GM12801 (cell line): ENCODE measurements around the gene DHX35.

ENCODE experiments used
- TF ChIP-seq, protein P1 (sequence below): IDR thresholded peaks from one replicate; pipeline ENCODE4 v1.5.1; 2011; ENCODE audit warnings: control low read depth; ENCODE audit not compliant: insufficient read length; ENCODE audit errors: extremely low read depth

Gene DHX35

DNA sequence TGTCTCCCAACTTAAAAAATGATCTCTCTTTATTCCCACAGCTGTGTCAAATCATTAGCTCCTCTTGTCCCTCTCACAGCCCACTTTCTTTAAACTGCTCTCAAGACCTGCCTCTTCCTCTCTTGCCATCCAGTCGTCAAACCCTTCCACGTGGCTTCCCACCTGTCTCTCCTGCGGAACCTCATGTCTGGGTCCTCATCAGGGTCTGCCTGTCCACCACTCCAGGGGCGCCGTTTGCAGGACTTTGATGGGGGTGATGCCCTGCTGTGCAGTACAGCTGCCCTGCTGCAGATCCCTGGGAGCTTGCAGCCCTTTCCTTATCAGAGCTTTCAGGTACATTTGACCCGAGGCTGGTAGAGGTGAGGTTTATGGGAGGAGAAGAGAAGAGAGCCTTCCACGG lies 114.8 kb downstream of the DHX35 start:
- TF ChIP-seq, protein P1, sequence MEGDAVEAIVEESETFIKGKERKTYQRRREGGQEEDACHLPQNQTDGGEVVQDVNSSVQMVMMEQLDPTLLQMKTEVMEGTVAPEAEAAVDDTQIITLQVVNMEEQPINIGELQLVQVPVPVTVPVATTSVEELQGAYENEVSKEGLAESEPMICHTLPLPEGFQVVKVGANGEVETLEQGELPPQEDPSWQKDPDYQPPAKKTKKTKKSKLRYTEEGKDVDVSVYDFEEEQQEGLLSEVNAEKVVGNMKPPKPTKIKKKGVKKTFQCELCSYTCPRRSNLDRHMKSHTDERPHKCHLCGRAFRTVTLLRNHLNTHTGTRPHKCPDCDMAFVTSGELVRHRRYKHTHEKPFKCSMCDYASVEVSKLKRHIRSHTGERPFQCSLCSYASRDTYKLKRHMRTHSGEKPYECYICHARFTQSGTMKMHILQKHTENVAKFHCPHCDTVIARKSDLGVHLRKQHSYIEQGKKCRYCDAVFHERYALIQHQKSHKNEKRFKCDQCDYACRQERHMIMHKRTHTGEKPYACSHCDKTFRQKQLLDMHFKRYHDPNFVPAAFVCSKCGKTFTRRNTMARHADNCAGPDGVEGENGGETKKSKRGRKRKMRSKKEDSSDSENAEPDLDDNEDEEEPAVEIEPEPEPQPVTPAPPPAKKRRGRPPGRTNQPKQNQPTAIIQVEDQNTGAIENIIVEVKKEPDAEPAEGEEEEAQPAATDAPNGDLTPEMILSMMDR, result no peak

DNA sequence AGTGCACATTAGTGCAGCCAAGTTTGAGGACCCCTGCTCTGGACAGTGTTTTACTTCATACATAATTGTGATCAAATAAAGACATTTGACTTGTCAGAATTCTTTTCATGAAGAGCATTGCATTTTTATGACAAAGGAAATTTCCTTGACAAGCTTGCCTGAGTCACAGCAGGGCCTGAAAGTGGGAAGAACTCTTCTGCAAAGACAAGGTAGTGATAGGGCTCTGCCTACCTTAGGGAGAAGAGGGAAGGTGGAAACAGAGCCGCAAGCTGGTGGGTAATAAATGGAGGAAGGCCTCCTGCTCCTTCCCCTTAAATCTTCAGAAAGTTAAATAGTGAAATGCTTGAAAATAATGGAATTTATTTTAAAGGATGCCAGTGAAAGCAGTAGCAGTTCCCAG lies 118.2 kb downstream of the DHX35 start:
- TF ChIP-seq, protein P1, result no peak

DNA sequence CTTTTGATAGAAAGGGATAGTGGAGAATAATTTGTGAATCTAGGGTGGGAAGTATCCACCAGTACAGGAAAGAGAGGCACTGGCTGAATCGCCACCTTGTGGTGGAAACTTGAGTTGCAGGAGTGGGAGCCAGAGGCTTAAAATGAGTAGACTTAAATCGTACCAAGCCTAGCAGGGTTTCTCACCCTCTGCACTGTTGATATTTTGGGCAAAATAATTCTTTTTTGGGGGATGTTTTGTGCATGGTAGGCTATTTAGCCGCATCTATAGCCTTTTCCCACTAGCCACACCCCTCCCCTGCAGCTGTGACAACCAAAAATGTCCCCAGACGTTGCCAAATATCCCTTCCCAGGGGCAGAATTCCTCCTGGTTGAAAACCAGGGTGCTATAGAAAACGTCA lies 119.1 kb downstream of the DHX35 start:
- TF ChIP-seq, protein P1, result peak; percentile 98

DNA sequence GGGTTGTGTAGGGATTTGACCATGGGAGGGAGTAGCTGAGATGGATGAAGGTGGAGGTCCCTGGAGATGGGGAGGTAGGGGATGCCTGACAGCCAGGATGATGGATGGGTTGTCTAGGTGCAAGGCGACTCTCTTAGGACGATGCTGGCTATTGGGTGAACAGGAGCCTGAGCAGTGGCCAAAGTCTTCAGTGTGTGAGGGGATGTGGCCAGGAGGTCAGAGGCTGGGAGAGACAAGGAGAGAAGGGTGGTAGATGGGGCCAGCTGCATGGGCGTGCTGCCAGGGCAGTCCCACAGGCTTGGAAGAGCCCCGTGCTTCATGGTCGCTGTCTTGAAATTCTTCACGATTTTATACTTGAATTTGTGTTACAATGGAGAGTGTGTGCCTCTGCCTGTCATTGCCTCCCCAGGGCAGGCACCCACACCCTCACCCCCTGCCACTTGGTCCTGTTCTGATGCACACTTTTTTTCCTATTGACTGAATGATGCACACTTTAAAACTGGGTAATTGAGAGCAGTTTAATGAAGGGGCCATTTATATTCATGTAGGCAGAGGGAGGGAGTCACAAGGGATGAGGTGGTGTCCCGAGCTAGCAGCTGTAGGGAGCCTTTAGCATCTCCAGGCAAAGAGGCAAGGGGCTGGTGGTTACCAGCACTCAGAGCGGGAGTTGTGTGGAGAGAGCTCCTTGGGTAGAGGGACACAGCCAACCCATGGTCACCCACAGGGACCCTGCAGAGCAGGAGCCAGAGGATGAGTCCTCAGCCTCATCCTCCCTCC lies 120.7 kb downstream of the DHX35 start:
- TF ChIP-seq, protein P1, result no peak

DNA sequence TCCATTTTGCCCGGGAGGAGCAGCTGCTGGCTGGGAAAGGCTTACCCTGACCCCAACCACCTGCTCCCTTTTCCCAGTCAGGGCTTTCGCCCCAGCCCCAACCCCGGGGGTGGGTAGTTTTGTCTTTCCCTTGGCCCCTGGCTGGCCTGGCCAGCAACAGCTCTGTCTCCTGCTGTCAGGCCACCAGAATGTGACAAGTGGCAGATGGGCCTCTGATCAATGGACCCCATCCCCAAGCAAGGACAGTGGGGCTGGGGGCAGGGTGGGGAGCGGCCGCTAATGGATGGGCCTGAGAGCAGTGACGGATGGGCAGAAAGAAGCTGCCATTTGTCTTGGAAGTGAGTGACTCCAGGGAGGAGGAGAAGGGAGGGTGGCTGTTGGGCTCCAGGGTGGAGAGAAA lies 121.6 kb downstream of the DHX35 start:
- TF ChIP-seq, protein P1, result no peak

DNA sequence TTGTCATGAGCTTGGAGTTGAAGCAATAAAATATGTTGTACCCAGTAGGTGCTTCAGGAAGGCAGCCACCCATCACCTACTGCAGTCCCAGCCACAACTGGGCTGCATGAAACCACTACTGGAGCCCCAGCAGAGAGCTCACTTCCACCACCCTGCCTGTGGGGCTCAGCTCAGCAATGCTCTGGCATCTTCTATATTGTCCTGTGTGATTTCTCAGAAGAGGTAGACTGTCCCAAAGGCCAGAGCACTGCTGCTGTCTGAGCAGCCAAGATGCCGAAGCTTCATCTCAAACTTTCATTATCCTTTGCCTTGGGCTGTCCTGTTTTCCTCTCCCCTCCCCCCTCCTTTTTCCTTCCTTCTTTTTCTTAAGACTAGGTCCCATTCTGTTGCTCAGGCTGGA lies 126.9 kb downstream of the DHX35 start:
- TF ChIP-seq, protein P1, result no peak
